K562 (cell line): ENCODE data around the gene NIFK.

Experiments
- BRD4 ChIP-seq: fragments of 200-600 bp; sonication (generic); IDR thresholded peaks from 2 replicates; pipeline ENCODE4 v1.6.1; 2017; ENCODE audit warnings: inconsistent platforms
- TF ChIP-seq, protein P1 (sequence below), 3 experiments: IDR thresholded peaks in 2 of 3; conservative IDR thresholded peaks in 1 of 3; 2 replicates each; pipeline ENCODE4 v1.5.1; 2011 to 2012; ENCODE audit warnings: low read length in 3 of 3, mild to moderate bottlenecking in 3 of 3, control low read depth in 2 of 3, improper control_type of control experiment in 1 of 3, inconsistent platforms in 1 of 3, low read depth in 1 of 3, mixed read lengths in 1 of 3, moderate library complexity in 1 of 3; ENCODE audit not compliant: insufficient read depth in 2 of 3

DNA sequence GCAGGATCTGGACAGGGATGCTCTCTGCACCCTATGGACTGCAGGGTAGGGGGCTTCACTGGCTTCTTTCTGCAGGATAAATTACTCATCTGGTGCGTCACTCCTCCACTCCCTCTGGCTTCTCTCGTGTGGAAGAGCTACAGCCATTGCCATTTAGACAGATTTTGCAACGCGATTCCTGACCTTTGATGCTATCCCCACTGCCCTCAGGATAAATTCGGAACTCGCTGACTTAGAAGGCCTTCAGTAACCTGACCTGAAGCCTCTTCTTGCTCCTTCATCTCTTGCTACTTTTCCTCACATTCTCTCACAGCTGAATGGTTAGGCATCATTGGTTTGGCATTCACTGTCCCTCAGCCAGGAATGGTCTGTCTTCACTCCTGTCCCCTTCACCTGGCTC, 5.3 kb downstream of the NIFK start:
- TF ChIP-seq, protein P1, sequence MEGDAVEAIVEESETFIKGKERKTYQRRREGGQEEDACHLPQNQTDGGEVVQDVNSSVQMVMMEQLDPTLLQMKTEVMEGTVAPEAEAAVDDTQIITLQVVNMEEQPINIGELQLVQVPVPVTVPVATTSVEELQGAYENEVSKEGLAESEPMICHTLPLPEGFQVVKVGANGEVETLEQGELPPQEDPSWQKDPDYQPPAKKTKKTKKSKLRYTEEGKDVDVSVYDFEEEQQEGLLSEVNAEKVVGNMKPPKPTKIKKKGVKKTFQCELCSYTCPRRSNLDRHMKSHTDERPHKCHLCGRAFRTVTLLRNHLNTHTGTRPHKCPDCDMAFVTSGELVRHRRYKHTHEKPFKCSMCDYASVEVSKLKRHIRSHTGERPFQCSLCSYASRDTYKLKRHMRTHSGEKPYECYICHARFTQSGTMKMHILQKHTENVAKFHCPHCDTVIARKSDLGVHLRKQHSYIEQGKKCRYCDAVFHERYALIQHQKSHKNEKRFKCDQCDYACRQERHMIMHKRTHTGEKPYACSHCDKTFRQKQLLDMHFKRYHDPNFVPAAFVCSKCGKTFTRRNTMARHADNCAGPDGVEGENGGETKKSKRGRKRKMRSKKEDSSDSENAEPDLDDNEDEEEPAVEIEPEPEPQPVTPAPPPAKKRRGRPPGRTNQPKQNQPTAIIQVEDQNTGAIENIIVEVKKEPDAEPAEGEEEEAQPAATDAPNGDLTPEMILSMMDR (IDR thresholded peaks at IDR 0.05 in 2 of 3, conservative IDR thresholded peaks at IDR 0.05 in 1 of 3; ENCODE audit: insufficient read depth in 2 of 3, low read depth in 1 of 3, low read length in 3 of 3) = no peak
- no peak for TF ChIP-seq BRD4
